ENCODE measurements around the gene SDK1.

- TF ChIP-seq CTCF (IDR thresholded peaks at IDR 0.05): no peak
- no peak for TF ChIP-seq POLR2A (IDR thresholded peaks at IDR 0.05)
These were observed 139.5 kb downstream of the SDK1 start for GRCh38 chr7:3440509-3440908.
